Activated CD4-positive, alpha-beta T cell treated with anti-CD3 and anti-CD28 coated beads, Interleukin-2, amount 50 U/mL, for 16 hours (primary cell): Measurements from ENCODE around the gene INF2.
"Not testable (repeated sequence)": the region's sequence is repeated elsewhere in the genome, so short reads cannot be mapped to it uniquely, and the experiment has no call there.

ENCODE experiments used
- DNase-seq: peaks from one replicate; pipeline ENCODE4 v3.0.0-alpha.2; 2020

Gene INF2

GRCh38 chr14:104724407-104724980 is 35.1 kb downstream of the INF2 start:
- DNase-seq: no peak

- no peak for DNase-seq
Observed at GRCh38 chr14:104724981-104725771, 35.8 kb downstream of the INF2 start.

GRCh38 chr14:104725772-104726548 is 36.5 kb downstream of the INF2 start:
- DNase-seq: no peak

GRCh38 chr14:104726600-104727451 is 37.4 kb downstream of the INF2 start:
- no peak for DNase-seq

- DNase-seq: no peak
Observed at GRCh38 chr14:104728631-104729030, 39.2 kb downstream of the INF2 start.

GRCh38 chr14:104729176-104729834 is 39.9 kb downstream of the INF2 start:
- DNase-seq: not testable (repeated sequence)

GRCh38 chr14:104729835-104730181 is 40.4 kb downstream of the INF2 start:
- DNase-seq: no peak

- DNase-seq: no peak
Observed at GRCh38 chr14:104730487-104730886, 41.1 kb downstream of the INF2 start.

GRCh38 chr14:104731320-104732294 is 42.2 kb downstream of the INF2 start:
- DNase-seq: no peak

GRCh38 chr14:104732355-104732804 is 43.0 kb downstream of the INF2 start:
- no peak for DNase-seq

- DNase-seq: no peak
Observed at GRCh38 chr14:104732931-104733681, 43.7 kb downstream of the INF2 start.

GRCh38 chr14:104734051-104734587 is 44.7 kb downstream of the INF2 start:
- DNase-seq: no peak

- DNase-seq: no peak
Observed at GRCh38 chr14:104734601-104734990, 45.2 kb downstream of the INF2 start.

GRCh38 chr14:104734991-104735779 is 45.8 kb downstream of the INF2 start:
- no peak for DNase-seq

- no peak for DNase-seq
Observed at GRCh38 chr14:104735830-104736642, 46.6 kb downstream of the INF2 start.

- no peak for DNase-seq
Observed at GRCh38 chr14:104738375-104739019, 49.1 kb downstream of the INF2 start.

- DNase-seq: no peak
Observed at GRCh38 chr14:104739026-104739425, 49.6 kb downstream of the INF2 start.
